Heart left ventricle (tissue), 16 donors: Measurements from ENCODE around the gene HLCS. TPM values are rescaled to one million over a fixed set of nuclear protein-coding genes. Genes with fewer than 3 reads are reported as not detected.

ENCODE experiments used
- ATAC-seq, 4 donors: fragments of 200-7000 bp; cut with Tn5 transposase; one replicate each; pipeline ENCODE4 v1.9.1; 2020 to 2022; ENCODE audit warnings: moderate library complexity in 4 of 4, mild to moderate bottlenecking in 3 of 4, moderate number of reproducible peaks in 1 of 4
- DNase-seq, 5 donors: peaks; one replicate each; pipeline ENCODE4 v3.0.0-alpha.2; 2020
- H3K27ac ChIP-seq, 12 donors: fragments of 200-600 bp; sonication (generic) in 4 of 12; one replicate each; pipeline versions ENCODE4 v1.5.0 to v1.8.0; 2016 to 2022; ENCODE audit warnings: mild to moderate bottlenecking in 2 of 12
- H3K27me3 ChIP-seq, 9 donors: fragments of 200-600 bp; sonication (generic) in 2 of 9; one replicate each; pipeline versions ENCODE4 v1.5.1 to v1.8.0; 2016 to 2022; ENCODE audit warnings: mild to moderate bottlenecking in 3 of 9
- H3K36me3 ChIP-seq, 9 donors: fragments of 200-600 bp; sonication (generic) in 2 of 9; one replicate each; pipeline versions ENCODE4 v1.5.0 to v1.8.0; 2018 to 2022; ENCODE audit warnings: mild to moderate bottlenecking in 2 of 9
- H3K4me1 ChIP-seq, 12 donors: fragments of 200-600 bp; sonication (generic) in 4 of 12; one replicate each; pipeline versions ENCODE4 v1.5.0 to v1.8.0; 2016 to 2022; ENCODE audit warnings: mild to moderate bottlenecking in 3 of 12
- H3K4me3 ChIP-seq, 12 donors: fragments of 200-600 bp; sonication (generic) in 4 of 12; one replicate each; pipeline versions ENCODE4 v1.5.0 to v1.8.0; 2017 to 2022; ENCODE audit warnings: mild to moderate bottlenecking in 9 of 12, moderate library complexity in 4 of 12
- H3K9me3 ChIP-seq, 12 donors: fragments of 200-600 bp; sonication (generic) in 4 of 12; one replicate each; pipeline versions ENCODE4 v1.5.0 to v1.8.0; 2016 to 2022; ENCODE audit warnings: mild to moderate bottlenecking in 1 of 12
- POLR2A ChIP-seq, 2 donors: fragments of 450-650 bp; IDR thresholded peaks; one replicate each; pipeline ENCODE4 v1.6.1; 2017; ENCODE audit warnings: antibody characterized with exemption in 2 of 2, mild to moderate bottlenecking in 2 of 2, moderate library complexity in 2 of 2
- WGBS, 4 donors: extraction: QIAGEN DNeasy Blood & Tissue Kit in 2 of 4; methylation state at CpG; one replicate each; pipeline versions ENCODE4 v1.1.5 to v1.1.7; 2013 to 2018; 5-methylcytosine and 5-hydroxymethylcytosine counted together
- intact Hi-C, 10 donors: fragments of 100-400 bp; cut with DNase I; formaldehyde crosslinking; loops; one replicate each; pipeline versions ENCODE4 v1.11.1 to v1.14.2; 2022
- polyA plus RNA-seq, 2 donors: library from polyadenylated mRNA; stranded (reverse); fragments of 200-250 nt; gene quantifications; one replicate each; pipeline ENCODE4 v1.2.3, GENCODE V29; 2013
- total RNA-seq, 9 donors: library from RNA; depleted of rRNA in 2 of 9; stranded (reverse); fragments of >200 nt in 2 of 9; fragmentation: NEBNext Ultra II Directional in 3 of 9; extraction: Animal tissue kit (Norgen Biotek cat#: 25700) in 3 of 9; gene quantifications; one replicate each; pipeline versions ENCODE4 v1.1.0 to v1.2.4, GENCODE V29; 2016 to 2023
- TF ChIP-seq, protein P1 (sequence below), 12 donors: fragments of 200-600 bp; sonication (generic) in 4 of 12; IDR thresholded peaks; one replicate each; pipeline versions ENCODE4 v1.5.0 to v1.8.0; 2018 to 2022; ENCODE audit warnings: antibody characterized with exemption in 12 of 12, mild to moderate bottlenecking in 5 of 12
- donor health status: ischemic (EF 13 %, LVEDD 7.1; RV severe dilation, severe dysfunction).
- donor health status: healthy with polysubstance abuse.
- donor health status: DM: no; HTN: yes; CAD: no.
- donor health status: DM: no; HTN: no; CAD: no.
- donor health status: ischemic (EF 25% LVEDD 6.9; RV normal size, moderate dysfunction).
- donor health status: ischemic (EF 25% LVEDD 5.7; RV mildly dilated, moderate dysfunction).
- donor health status: healthy.
- donor health status: DM: yes; HTN: yes; CAD: no.
- donor health status: ischemic (EF 35%, LVEDD 5.7; RV mildly dilated, moderate dysfunction).
- donor health status: nonischemic (EF 11% LVEDD 7.7; RV severe dilation, severe dysfunction).
- donor health status: DM: yes; HTN: yes; CAD: no.
- donor health status: PGD.
- donor health status: ischemic (EF 29% LVEDD 5.4; RV normal size, mild dysfunction).
- donor health status: nonischemic (EF 23%, LVEDD 6.1; RV moderate dilation, normal function).

Gene HLCS
- total and polyA plus RNA-seq, 11 donors = 1.8 to 15.2 (median 6.2) TPM

- DNase-seq (no peak), ATAC-seq (peak in 3 of 4 donors; percentile 22 to 26 (median 24))
- H3K36me3 ChIP-seq = no peaks in the 10 kb centered on the region
- intact Hi-C loops = no loop called here
- peaks cover 0 to 5% (median 0%) of the 10 kb centered on the region in 12 donors for H3K4me1 ChIP-seq
- no peak overlapping the region for H3K27ac ChIP-seq
- peaks cover 0 to 21% (median 7%) of the 10 kb centered on the region in 12 donors for H3K9me3 ChIP-seq
- TF ChIP-seq, protein P1, sequence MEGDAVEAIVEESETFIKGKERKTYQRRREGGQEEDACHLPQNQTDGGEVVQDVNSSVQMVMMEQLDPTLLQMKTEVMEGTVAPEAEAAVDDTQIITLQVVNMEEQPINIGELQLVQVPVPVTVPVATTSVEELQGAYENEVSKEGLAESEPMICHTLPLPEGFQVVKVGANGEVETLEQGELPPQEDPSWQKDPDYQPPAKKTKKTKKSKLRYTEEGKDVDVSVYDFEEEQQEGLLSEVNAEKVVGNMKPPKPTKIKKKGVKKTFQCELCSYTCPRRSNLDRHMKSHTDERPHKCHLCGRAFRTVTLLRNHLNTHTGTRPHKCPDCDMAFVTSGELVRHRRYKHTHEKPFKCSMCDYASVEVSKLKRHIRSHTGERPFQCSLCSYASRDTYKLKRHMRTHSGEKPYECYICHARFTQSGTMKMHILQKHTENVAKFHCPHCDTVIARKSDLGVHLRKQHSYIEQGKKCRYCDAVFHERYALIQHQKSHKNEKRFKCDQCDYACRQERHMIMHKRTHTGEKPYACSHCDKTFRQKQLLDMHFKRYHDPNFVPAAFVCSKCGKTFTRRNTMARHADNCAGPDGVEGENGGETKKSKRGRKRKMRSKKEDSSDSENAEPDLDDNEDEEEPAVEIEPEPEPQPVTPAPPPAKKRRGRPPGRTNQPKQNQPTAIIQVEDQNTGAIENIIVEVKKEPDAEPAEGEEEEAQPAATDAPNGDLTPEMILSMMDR (IDR thresholded peaks at IDR 0.05) = no peak
- TF ChIP-seq POLR2A (IDR thresholded peaks at IDR 0.05) = no peak
- H3K4me3 ChIP-seq = no peak overlapping the region
- no peaks in the 10 kb centered on the region for H3K27me3 ChIP-seq
- 41 to 60% (median 53%) methylated on average over 6 of the region's 6 CpGs for WGBS, 4 donors
Measured at GRCh38 chr21:36792505-36792967, 173.9 kb downstream of the HLCS start.

- ATAC-seq = peak in 3 of 4 donors; percentile 75 to 85 (median 77)
- intact Hi-C loops = no loop called here
- DNase-seq = peak in 2 of 5 donors; percentile 43 to 48
- 66 to 70% (median 69%) methylated on average over 21 of the region's 21 CpGs for WGBS, 4 donors
- TF ChIP-seq POLR2A (IDR thresholded peaks at IDR 0.05) = no peak
- TF ChIP-seq, protein P1 (IDR thresholded peaks at IDR 0.05) = no peak
- Histone ChIP-seq H3K36me3 (no peaks in the 10 kb centered on the region), H3K9me3 (peaks cover 0 to 15% (median 7%) of the 10 kb centered on the region in 12 donors), H3K27me3 (no peaks in the 10 kb centered on the region), H3K27ac (no peak overlapping the region), H3K4me3 (peak overlapping the region in 3 of 12 donors; percentile 17 to 36 (median 23)), H3K4me1 (peaks cover 0 to 5% (median 0%) of the 10 kb centered on the region in 12 donors)
Measured at GRCh38 chr21:36791695-36792470, 174.6 kb downstream of the HLCS start.

GRCh38 chr21:36791180-36791579, 175.3 kb downstream of the HLCS start:
- Histone ChIP-seq H3K27me3 (no peaks in the 10 kb centered on the region), H3K27ac (no peak overlapping the region), H3K4me1 (peaks cover 0 to 5% (median 0%) of the 10 kb centered on the region in 12 donors), H3K36me3 (no peaks in the 10 kb centered on the region), H3K9me3 (peaks cover 0 to 9% (median 2%) of the 10 kb centered on the region in 12 donors), H3K4me3 (no peak overlapping the region)
- intact Hi-C loops = no loop called here
- TF ChIP-seq, protein P1 (IDR thresholded peaks at IDR 0.05) = no peak
- TF ChIP-seq POLR2A (IDR thresholded peaks at IDR 0.05) = no peak
- 91 to 96% (median 93%) methylated on average over 10 of the region's 10 CpGs for WGBS, 4 donors
- no peak for DNase-seq
- peak in 1 of 4 donors; percentile 16 for ATAC-seq

DNA sequence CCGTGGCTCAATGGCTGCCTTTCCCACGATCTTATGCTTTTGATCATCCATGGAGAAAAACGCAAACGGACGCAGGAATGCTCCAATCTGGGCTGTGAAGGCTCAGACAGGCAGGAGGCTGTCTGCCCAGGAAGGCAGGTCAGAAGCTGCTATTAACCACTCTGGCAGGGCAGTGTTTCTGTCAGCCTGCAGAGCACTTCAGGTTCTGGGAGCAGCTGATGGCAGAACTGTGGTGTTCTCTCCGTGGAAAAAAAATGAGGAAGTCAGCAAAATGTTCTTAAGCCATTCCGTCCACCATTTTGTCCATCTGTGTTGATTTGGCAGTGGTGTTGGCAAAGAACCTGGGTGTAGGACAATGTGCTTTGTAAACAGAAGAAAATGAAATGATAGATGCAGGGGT, 175.9 kb downstream of the HLCS start:
- Histone ChIP-seq H3K27ac (no peak overlapping the region), H3K4me3 (peak overlapping the region in 1 of 12 donors; percentile 19), H3K9me3 (peaks cover 0 to 3% (median 0%) of the 10 kb centered on the region in 12 donors), H3K27me3 (no peaks in the 10 kb centered on the region), H3K4me1 (peaks cover 0 to 9% (median 0%) of the 10 kb centered on the region in 12 donors), H3K36me3 (no peaks in the 10 kb centered on the region)
- TF ChIP-seq, protein P1 (IDR thresholded peaks at IDR 0.05) = no peak
- TF ChIP-seq POLR2A (IDR thresholded peaks at IDR 0.05) = no peak
- no peak for DNase-seq
- intact Hi-C loops = no loop called here
- 71 to 82% (median 76%) methylated on average over 7 of the region's 7 CpGs for WGBS, 4 donors
- ATAC-seq = peak in 2 of 4 donors; percentile 34 to 54
